HG03439 (cell line): Measurements from ENCODE around the gene TCTN1.
"Not testable (repeated sequence)": the region's sequence is repeated elsewhere in the genome, so short reads cannot be mapped to it uniquely, and the experiment has no call there.

Experiments used
- ATAC-seq: cut with Tn5 transposase; IDR thresholded peaks from one replicate; pipeline ENCODE4 v1.9.1; 2021; ENCODE audit warnings: mild to moderate bottlenecking, moderate library complexity; ENCODE audit not compliant: unreplicated experiment

TCTN1 gene

GRCh38 chr12:110637869-110638441 is 24.0 kb downstream of the TCTN1 start:
- ATAC-seq = no peak

- no peak for ATAC-seq
These were observed 24.9 kb downstream of the TCTN1 start for GRCh38 chr12:110638796-110639195.

GRCh38 chr12:110639336-110640141 is 25.6 kb downstream of the TCTN1 start:
- no peak for ATAC-seq

GRCh38 chr12:110640275-110641025 is 26.5 kb downstream of the TCTN1 start:
- no peak for ATAC-seq

- no peak for ATAC-seq
These were observed 27.6 kb downstream of the TCTN1 start for GRCh38 chr12:110641521-110641920.

GRCh38 chr12:110647631-110648040 is 33.7 kb downstream of the TCTN1 start:
- ATAC-seq = no peak

- ATAC-seq = no peak
These were observed 35.5 kb downstream of the TCTN1 start for GRCh38 chr12:110649341-110649847.

GRCh38 chr12:110654238-110654637 is 40.3 kb downstream of the TCTN1 start:
- not testable (repeated sequence) for ATAC-seq

- no peak for ATAC-seq
These were observed 42.2 kb downstream of the TCTN1 start for GRCh38 chr12:110656071-110656655.

- ATAC-seq = no peak
These were observed 43.8 kb downstream of the TCTN1 start for GRCh38 chr12:110657747-110658146.

- no peak for ATAC-seq
These were observed 44.3 kb downstream of the TCTN1 start for GRCh38 chr12:110658242-110658641.

GRCh38 chr12:110658878-110659277 is 44.9 kb downstream of the TCTN1 start:
- ATAC-seq = no peak

GRCh38 chr12:110661337-110661972 is 47.5 kb downstream of the TCTN1 start:
- peak; percentile 91 for ATAC-seq

GRCh38 chr12:110666892-110667291 is 53.0 kb downstream of the TCTN1 start:
- no peak for ATAC-seq

- ATAC-seq = no peak
These were observed 53.7 kb downstream of the TCTN1 start for GRCh38 chr12:110667671-110668070.

- ATAC-seq = no peak
These were observed 54.7 kb downstream of the TCTN1 start for GRCh38 chr12:110668480-110669192.

- ATAC-seq = peak; percentile 30
These were observed 55.2 kb downstream of the TCTN1 start for GRCh38 chr12:110669193-110669502.

GRCh38 chr12:110670161-110670701 is 56.3 kb downstream of the TCTN1 start:
- peak; percentile 58 for ATAC-seq

GRCh38 chr12:110676171-110676570 is 62.2 kb downstream of the TCTN1 start:
- no peak for ATAC-seq
